HG03064 (cell line): ENCODE measurements around the gene LHFPL3.
"Not testable (repeated sequence)": the region's sequence is repeated elsewhere in the genome, so short reads cannot be mapped to it uniquely, and the experiment has no call there.

ENCODE experiments used
- ATAC-seq: cut with Tn5 transposase; IDR thresholded peaks from one replicate; pipeline ENCODE4 v1.9.1; 2021; ENCODE audit warnings: low read depth; ENCODE audit not compliant: unreplicated experiment

The LHFPL3 gene

DNA sequence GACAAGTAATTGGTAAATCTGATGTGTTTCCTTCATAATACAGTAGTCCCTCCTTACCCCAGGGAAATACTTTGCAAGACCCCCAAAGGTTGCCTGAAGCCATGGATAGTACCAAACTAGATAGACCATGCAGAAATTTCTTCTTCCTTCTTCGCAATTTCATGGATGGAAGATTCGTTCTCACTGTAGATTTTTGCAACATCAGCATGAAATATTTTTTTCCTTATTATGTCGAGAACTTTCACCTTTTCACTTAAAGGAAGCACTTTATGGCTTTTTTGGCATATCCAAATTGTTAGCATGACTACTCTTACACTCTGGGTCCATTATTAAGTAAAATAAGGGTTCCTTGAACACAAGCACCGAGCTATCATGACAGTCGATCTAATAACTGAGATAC, 333.2 kb downstream of the LHFPL3 start:
- ATAC-seq: no peak

DNA sequence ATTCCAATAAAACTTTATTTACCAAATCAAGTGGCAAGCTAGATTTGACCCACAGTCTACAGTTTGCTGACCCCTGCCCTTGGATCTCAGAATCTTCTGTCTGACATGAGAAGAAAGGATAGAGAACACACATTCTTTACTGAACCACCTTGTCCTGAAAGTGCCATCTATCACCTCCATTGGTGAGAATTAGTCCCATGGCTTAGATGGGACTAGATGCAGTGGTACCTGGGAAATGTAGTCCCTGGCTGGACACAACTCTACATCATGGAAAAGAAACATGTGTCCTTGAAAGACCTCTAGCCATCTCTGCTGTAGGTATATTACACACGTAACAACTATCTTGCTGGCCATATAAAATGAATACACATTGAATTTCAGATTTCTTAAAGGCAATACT, 336.2 kb downstream of the LHFPL3 start:
- ATAC-seq: no peak

DNA sequence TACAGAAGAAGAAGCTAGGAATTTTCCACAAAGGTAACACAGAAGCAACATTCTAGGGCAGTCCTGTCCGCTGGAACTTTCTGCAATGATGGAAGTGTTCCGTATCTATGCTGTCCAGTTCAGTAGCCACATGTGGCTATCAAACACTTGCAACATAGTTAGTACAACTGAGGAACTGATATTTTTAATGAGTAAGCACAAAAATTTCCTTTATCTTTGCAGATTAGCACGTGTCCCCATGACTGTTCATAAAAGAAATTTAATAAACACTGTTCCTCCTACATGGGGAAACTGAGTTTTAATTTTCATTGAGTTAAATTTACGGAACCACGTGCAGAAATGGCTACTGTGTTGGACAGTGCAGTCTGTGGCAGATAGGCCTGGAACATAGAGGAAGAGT, 349.2 kb downstream of the LHFPL3 start:
- no peak for ATAC-seq

DNA sequence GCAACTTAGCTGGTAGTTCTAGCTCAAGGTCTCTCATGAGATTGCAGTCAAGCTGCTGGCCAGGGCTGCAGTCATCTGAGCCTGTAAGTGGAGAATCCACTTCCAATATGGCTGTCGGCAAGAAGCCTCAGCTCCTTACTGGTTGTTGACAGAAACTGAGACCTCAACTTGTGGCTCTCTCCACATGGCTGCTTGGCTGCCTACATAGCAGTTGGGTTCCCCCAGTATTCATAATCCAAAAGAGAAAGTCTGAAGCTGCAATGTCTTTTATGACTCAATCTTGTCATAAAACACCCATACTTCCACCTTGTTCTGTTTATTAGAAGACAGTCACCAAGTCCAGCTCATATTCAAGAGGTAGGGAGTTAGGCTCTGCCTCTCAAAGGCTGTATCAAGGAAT, 350.7 kb downstream of the LHFPL3 start:
- no peak for ATAC-seq

DNA sequence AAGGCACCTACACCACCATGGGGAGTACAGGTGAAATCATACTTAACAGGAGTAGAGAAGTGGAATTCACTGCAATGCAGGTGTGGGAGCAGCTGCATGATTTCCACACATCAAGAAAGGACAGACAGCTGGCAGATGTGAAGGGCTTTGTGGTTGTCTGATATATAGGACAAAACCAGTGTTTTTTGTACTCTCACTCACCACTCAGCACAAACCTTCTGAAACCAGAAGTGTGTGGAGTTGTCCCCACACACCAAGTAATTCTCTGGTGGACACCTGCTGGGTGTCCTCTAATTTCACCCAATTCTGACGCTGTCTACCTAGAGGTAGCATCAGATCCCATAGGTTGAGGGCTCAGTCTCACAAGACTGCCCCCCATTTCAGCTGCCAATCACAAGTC, 357.9 kb downstream of the LHFPL3 start:
- no peak for ATAC-seq

DNA sequence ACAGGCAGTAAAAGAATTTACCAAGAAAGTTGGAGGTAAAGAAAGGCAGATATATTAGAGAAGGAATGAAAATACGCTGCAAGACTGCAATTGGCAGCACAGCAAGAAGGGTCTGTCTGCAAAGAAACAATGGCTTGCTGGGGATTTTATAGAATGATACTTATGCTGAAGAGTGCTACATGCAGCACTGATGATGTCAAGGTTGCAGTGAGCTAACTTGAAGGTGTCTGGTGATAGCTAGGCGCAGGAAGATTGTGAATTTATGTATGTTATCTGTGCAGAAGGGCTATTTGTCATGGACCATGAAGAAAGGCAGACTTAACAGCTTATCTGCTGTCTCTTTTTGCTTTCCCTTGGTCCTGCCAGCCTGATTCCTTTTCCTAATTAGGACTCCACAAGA, 366.3 kb downstream of the LHFPL3 start:
- ATAC-seq: no peak

DNA sequence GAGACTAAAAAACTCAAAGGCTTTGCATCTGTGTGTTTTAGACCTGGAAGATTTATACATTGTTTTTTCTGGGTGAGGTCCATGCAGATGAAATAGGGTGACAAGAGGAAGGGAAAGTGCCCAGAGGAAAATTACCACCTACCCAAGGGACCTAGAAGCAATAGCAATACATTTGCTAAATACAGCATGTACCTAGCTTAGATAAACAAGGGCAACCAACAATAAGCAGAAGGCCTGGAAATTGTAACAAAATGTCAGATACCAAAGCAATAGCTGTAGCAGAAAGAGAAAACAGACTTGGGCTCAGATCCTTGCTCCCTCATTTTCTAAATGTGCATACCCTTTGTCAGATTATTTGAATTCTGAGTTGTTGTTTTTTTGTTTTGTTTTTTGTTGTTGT, 367.2 kb downstream of the LHFPL3 start:
- no peak for ATAC-seq

DNA sequence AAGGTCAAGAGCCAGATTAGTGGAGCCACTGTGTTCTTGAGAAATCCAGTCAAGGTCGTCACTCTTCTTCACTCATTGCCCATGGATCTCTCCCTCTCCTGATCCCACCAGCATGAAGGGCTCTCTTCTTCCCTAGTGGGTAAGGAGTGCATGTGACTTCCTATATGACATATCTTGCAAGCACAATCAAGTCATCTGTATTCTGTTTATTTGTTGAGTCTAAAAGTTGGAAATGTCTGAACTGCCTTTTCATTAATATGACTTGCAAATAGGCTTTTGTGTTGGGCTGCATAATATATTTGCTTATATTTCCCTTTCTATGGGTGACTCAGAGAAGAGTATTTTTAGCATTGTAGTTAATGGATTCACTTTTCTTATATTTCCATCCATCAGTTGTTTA, 371.9 kb downstream of the LHFPL3 start:
- no peak for ATAC-seq

DNA sequence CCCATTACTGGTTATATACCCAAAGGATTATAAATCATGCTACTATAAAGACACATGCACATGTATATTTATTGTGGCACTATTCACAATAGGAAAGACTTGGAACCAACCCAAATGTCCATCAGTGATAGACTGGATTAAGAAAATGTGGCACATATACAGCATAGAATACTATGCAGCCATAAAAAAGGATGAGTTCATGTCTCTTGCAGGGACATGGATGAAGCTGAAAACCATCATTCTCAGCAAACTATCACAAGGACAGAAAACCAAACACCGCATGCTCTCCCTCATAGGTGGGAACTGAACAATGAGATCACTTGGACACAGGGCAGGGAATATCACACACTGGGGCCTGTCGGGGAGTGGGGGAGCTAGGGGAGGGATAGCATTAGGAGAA, 392.6 kb downstream of the LHFPL3 start:
- not testable (repeated sequence) for ATAC-seq

DNA sequence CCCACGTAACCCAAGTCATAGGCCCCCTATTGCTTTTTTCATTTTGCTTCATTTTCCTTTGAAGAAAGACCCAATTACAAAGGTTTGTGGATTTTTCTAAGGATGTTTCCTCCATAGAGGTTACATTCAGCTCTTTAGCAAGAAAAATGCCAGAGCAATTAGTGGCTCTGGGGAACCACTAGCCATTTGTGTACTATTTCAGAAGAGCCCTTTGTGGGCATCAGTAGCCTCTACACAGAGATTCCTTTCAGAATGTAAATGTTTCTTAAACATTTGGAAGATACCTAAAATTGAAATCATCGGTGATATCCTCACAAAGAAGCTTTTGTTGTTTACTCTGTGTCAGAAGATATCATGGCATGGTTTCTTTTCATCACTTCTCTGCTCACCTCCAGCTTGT, 394.6 kb downstream of the LHFPL3 start:
- ATAC-seq: no peak

DNA sequence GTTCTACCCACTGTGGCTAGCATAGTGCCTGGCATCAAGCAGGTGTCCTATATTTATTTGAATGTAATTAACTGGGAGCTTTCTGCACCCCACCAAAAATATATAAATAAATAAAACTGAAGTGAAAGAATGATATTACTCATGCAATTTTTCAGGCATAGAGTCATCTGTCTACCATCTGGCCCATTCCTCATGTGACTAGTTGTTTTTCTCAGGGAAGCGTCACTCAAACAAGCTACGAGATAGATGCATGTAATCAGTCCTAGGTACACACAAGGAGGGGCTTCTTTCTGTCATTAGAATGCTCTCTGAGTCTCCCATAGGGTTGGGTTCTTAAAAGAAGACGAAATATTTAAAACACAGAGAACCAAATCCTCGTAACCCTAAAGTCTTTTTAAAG, 430.1 kb downstream of the LHFPL3 start:
- no peak for ATAC-seq

DNA sequence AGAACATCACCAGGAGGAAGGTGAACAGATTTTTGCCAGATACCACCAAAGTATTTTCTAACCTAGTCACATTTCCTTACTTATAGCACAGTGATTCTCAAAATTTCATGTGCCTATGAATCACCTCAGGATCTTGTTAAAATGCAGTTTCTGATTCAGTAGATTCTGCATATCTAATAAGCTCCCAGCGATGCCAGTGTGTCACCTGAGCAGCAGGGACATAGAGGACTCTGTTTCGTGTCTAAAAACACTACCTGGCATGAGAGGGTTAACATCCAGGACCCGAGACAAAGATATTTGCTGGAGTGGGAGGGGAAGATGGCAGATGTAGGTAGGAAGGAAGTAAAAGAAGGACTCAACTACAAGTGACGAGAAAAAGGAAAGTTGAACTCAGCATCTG, 433.5 kb downstream of the LHFPL3 start:
- ATAC-seq: no peak

DNA sequence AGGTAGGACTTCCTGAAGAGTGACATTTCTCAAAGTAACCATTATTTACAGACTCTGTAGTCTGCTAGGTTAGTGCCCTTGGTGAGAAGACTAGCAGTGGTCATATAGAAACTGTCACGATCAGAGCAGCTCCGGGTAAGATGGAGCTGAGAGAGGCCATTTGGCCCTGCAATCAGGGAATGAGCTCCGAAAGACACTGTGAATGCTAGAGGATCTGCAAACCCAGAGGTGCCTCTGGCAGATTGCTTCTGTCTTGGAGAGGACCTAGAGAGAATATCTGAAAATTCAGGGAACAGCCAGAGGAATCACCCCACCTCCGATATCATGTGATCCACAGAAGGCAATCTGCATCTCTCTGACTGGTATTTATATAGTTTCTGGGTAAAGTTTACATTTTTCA, 438.7 kb downstream of the LHFPL3 start:
- ATAC-seq: no peak

DNA sequence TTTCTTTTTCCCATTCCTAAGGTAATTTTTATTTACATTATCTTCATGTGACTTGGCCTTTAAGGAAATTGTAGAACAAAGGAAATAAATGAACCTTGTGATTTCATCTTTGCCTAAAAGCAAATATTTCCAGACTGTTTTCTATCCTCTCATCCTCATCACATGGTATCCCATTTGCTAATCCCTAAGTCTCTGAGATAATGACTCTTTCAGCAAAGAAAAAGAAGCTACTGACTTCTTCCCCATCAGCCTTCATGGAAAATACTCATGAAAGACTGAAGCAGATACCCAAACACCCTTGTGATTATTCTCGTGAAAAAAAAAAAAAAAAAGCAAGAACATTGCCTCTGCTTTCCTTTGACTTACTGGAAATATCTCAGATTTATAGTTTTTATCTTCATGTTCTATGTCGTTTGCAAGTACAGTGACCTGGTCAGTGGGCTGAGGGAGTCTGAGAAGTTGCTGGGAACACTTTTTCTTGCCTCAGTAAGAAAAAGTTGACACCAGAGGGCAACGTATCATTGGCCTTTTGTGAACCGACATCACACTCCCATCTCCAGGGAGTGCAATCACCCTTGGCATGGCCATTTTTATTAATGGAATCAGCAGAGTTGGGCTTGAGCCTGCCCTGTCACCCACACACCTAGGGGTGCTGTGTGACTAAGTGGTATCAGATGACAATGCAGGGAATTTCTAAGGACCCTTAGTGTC, 439.6 kb downstream of the LHFPL3 start:
- no peak for ATAC-seq

DNA sequence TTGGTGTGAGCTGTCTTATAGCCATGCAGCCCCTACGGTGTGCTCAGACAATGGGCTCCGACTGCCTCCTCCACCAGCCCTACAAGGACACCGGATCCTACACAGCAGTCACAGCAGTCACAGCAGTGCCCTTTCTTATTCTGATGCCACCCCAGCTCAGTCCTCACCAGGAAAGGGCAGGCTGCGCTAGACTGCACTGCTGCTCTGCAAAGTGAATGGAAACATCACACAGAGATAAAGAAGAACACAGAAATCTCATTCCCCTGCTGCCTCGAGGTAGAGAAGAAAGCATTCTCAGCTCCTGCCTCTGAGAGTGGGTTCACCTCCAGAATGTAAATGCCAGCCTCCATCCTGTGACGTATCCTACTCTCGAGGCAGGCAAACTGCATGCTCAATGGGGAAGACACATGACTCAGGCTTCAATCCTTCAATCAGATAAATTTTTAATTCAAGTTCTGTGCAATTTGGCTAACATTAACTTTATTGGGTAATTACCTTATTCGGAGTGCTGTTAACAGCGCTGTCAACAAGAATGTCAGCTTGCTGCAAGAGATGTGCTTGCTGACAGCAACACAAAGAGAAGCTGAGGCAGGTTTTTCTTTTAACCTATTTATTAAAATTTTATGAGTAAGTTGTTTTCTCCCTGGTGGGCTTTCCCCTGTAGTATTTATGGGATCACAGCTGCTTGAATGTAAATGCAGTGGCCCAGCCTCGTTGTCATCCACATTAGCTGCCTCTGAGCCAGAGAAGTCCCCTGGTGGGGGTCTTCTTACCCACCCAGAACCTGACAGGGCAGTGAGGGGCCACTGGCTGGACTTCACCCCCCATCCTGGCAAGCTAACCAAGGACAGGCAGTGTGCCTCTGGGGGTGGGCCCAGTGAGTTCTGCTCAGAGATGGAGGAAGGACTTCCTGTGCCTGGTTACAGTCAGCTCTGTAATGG, 444.3 kb downstream of the LHFPL3 start:
- ATAC-seq: no peak

DNA sequence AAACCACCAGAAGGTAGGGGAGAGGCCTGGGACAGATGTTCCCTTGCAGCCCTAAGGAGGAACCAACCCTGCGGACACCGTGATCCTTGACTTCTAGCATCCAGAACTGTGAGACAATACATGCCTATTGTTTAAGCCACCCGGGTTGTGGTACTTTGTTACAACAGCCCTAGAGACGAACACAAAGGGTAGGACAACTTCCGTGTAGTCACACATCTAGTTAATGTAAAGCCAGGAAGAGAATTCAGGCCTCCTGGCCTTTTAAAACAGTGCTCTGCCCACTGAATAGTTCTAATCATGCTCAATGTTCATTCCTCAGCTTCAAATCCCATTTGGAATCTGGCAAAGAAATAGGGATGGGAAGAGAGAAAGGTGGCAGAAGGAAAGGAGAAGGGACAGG, 445.4 kb downstream of the LHFPL3 start:
- no peak for ATAC-seq

DNA sequence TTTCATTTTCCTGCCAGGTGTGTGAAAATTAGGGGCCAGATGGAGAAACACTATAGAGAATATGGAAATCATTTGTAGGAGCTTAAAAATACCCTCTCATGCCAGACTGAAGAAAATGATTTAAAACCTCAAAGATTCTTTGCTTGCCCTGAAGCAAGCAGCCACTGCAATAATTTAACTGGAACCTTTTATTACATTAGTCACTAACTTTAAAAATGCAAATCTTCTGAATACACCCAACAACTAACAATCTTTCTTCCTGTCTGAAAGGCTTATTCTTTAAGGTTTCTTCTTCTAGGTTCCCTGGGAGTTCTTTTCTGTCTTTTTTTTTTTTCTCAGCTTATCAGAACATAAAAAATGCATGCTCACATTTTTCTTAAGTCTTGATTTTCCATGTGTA, 447.1 kb downstream of the LHFPL3 start:
- ATAC-seq: no peak

DNA sequence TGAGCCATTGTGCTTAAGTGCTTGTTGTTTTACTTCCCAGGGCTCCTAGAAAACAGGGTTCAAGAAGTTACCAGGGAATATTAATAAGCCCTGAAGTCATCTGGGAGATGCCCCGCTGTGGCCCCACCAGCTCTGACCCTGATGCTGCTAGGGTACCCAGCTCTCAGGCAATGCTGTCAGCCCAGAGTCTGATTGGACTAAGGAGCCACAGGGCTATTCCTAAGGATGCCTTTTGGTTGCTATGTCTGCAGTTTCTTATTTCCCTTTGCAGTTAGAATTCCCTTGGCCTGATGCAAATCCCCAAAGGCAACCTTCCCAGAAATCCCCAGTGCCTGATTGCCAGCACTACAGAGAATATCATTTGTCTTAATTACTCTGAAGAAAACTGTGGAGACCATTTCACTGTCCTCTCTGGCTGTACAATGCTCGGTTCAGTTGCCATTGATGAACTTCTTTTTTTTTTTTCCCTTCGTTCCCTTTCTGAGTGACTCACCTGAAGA, 448.9 kb downstream of the LHFPL3 start:
- no peak for ATAC-seq

DNA sequence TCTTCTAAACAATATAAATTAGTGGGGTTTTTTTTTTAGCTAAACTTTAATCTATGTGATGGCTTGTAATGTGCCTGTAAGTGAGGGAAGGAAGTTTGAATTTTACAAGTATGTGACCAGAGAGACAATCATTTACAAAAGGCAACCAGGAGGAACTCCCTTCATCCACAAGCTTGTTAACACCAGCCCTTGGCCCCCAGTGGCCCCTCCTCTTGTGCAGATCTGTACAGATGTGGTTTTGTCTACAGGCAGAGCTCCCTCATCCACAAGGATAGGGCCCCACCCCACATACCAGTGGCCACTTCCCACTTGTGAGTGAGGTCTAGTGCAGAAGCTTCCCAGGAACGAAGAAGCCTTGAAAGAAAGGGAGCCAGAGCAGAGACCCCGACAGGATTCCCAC, 451.5 kb downstream of the LHFPL3 start:
- no peak for ATAC-seq

DNA sequence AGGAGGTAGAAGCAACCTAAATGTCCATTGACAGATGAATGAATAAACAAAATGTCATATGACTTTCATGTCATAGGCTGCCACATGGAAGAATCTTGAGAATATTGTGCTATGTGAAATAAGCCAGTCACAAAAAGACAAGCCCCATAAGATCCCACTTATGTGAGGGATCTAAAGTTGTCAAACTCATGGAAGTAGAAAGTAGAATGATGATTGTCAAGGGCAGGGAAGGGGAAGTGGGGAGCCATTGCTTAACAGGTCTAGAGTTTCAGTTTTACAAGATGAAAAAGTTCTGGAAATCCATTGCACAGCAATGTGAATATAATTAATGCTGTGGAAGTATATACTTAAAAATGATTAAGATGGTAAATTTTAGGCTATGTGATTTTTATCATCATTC, 456.3 kb downstream of the LHFPL3 start:
- ATAC-seq: no peak

DNA sequence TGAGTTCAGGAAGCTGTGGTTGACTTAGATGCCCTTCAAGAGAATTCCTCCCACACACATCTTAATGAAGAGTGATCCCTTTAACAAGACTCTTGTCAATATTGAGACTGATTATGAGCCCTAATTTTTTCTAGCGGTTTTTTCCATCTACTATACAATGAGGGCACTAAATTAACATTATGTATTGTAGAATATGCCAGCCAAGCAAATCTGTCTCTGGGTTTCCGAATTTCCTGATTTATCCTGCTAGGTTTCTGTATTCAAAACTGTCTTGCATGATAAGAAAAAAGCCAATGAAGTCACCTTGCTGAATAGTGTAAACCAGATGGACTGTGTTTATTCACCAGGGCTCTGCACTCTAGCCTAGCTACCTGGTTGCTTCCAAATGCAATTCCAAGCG, 461.4 kb downstream of the LHFPL3 start:
- ATAC-seq: no peak

DNA sequence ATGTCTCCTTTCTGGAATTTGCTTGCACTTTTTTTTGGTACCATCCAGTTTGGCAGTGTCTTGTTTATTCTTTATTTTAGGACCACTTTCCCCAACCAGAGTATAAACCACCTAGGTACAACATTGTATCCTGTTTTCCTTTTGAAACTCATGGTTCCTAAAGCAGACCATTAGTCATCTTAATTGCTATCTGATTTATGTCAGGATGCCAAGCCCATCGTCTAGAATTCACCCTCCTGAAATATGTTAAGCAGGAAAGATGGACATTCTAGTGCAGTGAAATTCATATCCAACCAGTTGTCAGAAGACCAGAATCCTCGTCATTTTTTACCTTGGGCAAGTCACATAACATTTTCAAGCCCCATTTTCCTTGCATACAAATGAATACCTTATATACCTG, 462.0 kb downstream of the LHFPL3 start:
- ATAC-seq: no peak
